CD4-positive, alpha-beta T cell treated with Interleukin-17A for 4 hours (primary cell): ENCODE measurements around the gene ACAP3.
A peak's percentile ranks its signal among the peaks of the same experiment; 100 is the strongest.

Experiments
- DNase-seq: peaks from one replicate; pipeline ENCODE4 v3.0.0-alpha.2; 2020; ENCODE audit warnings: mixed read lengths

The ACAP3 gene

DNA sequence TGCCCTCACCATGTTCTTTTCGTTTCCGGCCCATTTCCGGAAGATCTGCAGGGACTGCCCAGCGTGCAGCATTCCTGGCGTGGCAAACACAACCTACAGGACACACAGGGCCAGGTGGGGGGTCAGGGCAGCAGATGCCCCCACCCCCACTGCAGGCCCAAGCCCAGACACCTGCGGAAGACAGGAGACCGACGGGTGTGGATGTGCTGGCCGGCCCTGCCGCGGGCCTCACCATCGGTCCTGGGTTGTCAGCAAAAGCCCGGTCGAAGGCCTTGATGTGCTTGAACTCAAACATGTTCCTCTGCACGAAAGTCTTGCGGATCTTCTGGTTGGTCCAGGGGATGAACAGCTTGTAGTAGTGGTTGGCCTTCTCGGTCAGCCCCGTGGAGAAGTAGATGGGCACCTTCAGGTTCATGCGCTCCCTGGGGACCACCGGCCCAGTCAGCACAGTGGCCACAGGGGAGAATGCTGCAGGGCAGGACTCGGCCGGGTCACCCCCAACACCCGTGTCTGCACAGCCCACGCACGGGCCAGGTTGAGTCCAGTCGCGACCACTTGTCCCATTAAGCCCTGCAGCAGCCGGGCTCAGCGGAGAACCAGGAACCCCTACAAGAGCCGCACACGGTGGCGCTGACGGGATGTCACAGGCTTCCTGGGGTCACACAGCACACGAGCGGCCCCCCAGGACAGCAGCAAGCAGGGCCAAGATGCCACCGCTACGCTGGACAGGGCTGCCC is 5.9 kb upstream of the ACAP3 start:
- DNase-seq, result no peak

- DNase-seq, result no peak
Measured at GRCh38 chr1:1312450-1313314, 5.0 kb upstream of the ACAP3 start.

DNA sequence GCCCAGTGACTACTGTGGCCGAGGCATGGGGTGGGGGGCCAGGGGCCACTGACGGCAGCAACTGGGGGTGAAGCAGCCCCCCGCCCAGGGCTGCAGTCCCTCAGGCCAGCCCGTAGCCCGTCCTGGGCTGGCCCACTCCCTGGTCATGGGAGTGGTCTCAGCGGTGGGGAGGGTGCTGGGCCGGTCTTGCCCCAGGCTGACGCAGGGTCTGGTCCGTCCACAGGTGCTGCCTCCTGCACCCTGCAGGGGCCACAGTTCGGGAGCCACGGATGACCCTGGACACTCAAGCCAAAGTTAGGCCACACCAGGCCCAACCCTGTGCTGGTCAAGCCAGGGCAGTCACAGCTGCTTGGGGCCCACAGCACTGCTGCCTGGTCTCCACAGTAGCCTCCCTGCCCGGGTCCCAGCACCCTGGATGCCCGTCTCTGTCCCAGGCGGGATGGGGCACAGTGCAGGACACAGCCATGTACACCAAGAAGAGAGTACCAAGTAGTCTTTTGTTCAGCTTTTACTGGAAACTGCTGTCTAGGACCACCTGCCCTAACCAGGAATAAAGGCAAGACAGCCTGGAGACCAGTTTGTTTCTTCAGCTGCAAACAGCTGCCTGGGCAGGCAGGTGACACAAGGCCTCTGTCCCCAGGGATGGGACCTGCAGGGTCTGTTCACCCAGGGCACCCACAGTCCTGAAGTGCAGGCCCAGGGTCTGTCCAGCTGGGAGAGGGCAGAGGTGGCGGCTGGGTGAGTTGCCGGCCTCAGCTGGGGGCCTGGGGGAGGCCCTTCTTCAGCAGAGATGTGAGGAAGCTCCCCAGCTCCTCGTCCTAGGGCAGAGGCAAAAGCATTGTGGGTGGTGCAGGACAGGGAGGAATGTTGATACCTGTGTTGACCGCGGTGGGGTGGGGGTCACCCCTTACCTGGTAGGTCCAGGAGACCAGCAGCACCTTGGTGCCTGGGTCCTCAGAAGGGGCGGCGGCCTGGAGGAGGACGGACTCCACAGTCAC is 3.7 kb upstream of the ACAP3 start:
- DNase-seq, result no peak

- no peak for DNase-seq
Measured at GRCh38 chr1:1310476-1311053, 2.8 kb upstream of the ACAP3 start.

GRCh38 chr1:1310109-1310385 is 2.3 kb upstream of the ACAP3 start:
- DNase-seq, result no peak

DNA sequence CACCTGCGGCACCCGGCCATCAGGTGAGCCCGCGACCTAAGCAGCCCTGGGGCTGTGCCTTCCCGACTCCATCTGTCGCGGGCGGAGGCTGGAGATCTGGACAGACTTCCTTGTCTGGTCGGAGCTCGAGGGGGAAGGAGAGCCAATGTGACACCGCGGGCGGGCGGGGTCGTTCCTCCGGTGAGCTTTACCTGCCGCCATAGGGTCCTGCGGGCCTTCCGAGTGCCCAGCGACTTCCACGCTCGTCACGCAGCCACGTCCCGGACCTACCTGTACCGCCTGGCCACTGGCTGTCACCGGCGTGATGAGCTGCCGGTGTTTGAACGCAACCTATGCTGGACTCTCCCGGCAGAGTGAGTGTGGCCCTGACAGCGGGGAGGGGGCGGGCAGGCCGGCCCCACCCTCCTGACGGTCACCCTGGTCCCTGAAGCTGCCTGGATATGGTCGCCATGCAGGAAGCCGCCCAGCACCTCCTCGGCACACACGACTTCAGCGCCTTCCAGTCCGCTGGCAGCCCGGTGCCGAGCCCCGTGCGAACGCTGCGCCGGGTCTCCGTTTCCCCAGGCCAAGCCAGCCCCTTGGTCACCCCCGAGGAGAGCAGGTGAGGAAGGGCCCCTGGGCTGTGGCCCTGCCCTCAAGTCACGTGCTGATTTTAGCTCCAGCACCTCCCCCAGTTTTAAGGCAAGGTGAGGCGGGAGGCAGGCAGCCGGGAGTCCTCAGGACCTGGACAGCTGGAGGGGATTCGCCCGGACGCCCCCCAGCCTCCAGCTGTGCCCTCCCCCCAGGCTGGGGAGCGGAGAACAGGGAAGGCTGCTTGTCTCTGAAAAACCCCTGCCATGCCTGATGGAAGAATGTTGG is 1.8 kb upstream of the ACAP3 start:
- peak; percentile 11 for DNase-seq

DNA sequence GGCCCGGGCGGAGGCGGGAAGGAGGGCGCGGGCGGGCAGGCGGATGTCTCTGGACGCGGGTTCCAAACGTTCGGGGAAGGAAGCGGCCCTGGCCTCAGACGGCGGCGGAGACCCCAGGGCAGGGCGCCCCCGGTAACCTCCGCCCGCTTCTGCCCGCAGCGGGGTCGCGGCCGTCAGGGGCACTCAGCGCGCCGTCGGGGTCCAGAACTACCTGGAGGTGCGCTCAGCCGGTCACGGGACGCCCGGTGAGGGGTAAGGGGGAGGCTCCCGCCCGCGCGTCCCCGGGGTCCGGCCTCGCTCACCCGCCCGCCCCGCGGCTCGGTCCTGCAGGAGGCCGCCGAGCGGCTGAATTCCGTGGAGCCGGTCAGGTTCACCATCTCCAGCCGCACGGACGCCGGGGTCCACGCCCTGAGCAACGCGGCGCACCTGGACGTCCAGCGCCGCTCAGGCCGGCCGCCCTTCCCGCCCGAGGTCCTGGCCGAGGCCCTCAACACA is 1.1 kb upstream of the ACAP3 start:
- DNase-seq, result peak; percentile 12

- no peak for DNase-seq
Measured at GRCh38 chr1:1307261-1307922, 338 bp downstream of the ACAP3 start.

DNA sequence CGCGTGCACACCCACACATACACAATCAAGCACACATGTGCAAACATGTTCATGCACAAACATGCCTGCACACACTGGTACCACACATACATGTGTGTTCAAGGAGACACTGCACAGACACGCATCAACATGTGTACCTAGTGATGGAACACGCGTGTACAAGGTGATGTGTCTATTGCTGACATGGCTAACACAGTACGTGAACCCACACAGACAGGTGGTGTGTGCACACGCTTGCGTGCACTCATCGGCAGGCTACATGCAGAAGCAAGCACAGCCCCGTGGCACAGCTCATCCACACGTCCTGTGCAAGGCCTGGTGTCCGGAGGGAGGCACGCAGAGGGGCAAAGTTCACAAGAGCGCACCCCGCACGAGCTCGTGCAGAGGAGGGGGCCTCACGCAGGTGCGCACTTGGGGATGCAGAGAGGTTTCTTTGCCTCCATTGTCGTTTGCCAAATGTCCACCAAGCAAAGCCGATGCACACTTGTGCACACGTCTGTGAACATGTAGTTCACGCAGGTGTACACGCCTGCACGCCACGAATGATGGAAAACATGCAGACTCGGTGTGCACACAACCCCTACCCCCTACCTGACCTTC is 969 bp downstream of the ACAP3 start:
- peak; percentile 13 for DNase-seq

GRCh38 chr1:1306070-1306660 is 1.6 kb downstream of the ACAP3 start:
- DNase-seq, result peak; percentile 10

DNA sequence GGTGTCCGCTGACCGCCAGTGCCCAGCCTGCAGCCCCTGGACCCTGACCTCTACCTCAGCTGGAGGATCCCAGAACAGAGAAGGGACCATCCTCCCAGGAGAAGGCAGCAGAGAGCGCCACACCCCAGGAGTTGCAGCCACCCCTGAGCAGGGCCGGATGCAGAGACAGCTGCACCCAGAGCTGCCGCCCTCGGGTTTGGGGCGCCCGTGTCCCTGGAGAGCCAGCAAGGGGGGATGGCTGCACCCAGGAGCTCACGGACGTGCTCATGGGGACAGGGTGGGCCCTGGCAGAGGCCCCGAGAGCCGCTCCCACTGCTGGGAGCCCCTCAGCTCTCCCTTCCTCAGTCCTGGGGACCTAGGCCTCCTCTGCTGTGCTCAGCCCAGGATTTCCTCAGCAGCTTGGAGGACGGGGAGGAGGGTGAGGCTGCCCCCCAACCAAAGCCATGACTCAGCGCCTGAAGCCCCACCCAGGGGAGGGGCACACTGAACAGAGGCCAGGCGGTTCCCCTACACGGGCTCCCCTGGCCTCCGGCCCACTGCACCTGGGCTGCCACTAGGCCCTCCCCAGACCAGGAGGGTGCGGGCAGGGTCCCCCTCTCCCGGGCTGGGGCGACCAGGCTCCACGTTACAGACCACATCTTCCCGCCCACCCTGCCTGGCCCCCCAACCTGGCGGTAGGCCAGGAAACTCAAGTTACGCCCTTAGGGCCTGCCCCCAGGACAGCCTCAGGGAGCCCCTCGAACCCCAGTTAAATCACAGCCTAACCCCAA is 2.2 kb downstream of the ACAP3 start:
- DNase-seq, result peak; percentile 89

GRCh38 chr1:1304331-1305299 is 3.1 kb downstream of the ACAP3 start:
- DNase-seq, result peak; percentile 16

DNA sequence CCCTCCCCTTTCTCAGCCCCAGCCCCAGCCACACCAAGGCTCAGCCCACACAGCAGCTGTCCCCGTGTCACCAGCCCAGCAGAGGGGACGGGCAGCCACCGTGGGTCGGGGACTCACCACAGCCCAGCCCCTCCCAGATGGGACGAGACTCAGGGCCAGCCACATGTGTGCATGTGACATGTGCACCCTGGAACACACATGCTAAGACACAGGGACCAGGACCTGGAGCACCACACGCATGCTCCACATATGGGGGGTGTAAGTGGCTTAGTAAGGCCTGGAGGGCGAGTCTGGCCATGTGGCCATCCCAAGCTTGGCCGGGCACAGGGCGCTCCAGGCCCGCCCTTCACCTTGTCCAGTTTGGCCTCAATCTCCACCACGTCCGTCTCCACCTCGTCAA is 4.0 kb downstream of the ACAP3 start:
- DNase-seq, result no peak

DNA sequence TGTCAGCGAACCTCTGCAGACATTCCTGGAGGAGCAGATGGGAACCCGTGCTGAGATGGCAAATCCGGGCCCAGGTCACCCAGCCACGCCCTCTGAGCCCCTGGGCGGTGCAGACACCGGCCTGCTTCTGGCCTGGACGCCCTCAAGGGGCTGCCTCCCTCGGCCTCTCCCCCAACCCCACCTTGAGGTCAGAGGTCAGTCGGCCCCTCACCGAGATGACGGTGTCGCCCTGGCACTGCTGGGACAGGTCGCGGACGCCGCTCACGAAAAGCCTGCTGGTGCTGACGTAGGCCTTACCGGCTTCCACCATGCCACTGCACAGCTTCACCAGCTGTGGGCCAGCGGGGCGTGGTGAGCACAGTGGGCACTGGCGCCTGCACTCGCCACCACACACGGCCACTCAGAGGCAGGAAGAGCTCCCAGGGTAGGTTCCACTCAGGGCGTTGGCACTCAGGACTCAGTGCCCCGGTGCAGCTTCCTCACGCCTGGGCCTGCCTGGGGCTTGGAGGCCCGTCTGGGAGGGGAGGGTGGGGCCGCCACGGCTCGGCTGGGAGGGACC is 4.7 kb downstream of the ACAP3 start:
- no peak for DNase-seq

DNA sequence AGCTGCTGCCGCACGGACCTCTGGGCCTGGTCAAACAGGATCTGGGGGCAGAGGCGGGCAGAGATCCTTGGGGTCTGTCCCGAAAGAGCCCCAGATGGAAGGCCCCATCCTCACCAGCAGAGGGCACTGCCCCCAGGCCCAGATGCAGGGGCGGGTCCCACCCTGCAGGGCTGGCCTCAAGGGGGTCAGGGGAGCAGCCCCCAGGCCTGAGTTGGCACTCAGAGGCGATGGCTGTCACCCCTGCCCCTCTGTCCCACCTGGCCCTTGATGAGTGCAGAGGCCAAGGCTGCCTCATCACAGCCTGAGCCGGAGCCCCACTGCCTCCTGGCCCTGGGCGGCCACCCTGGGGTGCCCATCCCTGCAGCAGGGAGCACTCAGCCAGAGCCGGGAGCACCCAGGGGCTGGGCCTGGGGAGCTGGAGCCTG is 5.7 kb downstream of the ACAP3 start:
- DNase-seq, result peak; percentile 25

GRCh38 chr1:1300352-1300739 is 7.4 kb downstream of the ACAP3 start:
- no peak for DNase-seq

DNA sequence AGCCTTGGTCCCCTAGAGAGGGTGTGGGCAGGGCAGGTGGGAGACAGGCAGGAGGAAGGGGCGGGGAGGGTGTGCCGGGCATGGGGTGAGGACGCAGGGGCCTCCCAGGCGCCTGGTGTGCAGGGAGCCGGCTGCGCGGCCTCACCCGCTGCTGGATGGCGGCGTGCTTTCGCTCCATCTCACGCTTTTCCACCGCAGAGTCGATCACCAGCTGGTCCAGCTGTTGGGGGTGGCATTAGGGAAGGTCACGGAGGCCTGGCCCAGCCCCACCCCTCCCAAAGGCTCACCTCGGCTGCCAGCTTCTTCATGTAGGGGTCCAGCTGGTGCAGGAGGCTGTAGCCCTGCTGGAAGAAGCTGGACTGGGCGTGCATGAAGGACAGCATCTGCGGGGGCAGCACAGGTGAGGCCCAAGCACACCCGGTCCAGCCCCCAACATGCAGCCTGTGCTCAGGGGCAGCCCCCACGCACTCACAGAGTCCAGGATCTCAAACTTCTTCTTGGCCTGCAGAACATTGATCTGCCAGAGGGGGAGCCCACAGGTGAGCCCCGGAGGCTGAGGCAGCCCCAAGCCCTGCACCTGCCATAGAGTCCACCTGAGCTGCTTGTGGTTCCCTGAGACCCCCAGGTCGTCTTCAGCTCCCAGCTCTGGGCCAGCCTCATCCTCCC is 7.9 kb downstream of the ACAP3 start:
- peak; percentile 39 for DNase-seq
